DND-41 (cell line): ENCODE measurements around the gene GABRG3.

Experiments used
- EZH2 ChIP-seq: IDR thresholded peaks from 3 replicates; pipeline ENCODE4 v1.6.1; 2012; ENCODE audit warnings: borderline replicate concordance, low read depth, mild to moderate bottlenecking, moderate library complexity, low read length, inconsistent platforms; ENCODE audit not compliant: severe bottlenecking
- TF ChIP-seq, protein P1 (sequence below): IDR thresholded peaks from 2 replicates; pipeline ENCODE4 v1.5.1; 2012; ENCODE audit warnings: borderline replicate concordance, low read length, moderate library complexity, mild to moderate bottlenecking; ENCODE audit not compliant: poor library complexity, severe bottlenecking; ENCODE audit errors: extremely low read depth

DNA sequence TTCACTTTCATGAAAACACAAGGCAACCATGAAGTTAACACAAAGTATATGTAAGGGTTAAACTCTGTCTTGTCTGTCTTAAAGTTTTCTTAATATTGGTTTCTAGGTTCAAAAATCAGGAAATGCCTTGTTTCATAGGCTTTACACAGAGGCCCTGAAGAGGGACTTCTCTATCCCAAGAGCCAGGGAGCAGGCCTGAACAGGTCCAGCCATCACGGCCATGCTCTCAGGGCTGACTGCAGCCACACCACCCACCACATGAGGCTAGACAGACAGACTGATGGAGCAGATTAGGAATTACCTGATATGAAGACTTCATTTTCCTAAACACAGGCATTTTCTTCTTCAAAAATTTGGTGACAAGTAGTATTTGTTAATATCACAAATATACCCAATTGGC lies 502.9 kb downstream of the GABRG3 start:
- TF ChIP-seq, protein P1, sequence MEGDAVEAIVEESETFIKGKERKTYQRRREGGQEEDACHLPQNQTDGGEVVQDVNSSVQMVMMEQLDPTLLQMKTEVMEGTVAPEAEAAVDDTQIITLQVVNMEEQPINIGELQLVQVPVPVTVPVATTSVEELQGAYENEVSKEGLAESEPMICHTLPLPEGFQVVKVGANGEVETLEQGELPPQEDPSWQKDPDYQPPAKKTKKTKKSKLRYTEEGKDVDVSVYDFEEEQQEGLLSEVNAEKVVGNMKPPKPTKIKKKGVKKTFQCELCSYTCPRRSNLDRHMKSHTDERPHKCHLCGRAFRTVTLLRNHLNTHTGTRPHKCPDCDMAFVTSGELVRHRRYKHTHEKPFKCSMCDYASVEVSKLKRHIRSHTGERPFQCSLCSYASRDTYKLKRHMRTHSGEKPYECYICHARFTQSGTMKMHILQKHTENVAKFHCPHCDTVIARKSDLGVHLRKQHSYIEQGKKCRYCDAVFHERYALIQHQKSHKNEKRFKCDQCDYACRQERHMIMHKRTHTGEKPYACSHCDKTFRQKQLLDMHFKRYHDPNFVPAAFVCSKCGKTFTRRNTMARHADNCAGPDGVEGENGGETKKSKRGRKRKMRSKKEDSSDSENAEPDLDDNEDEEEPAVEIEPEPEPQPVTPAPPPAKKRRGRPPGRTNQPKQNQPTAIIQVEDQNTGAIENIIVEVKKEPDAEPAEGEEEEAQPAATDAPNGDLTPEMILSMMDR, result no peak
- TF ChIP-seq EZH2, result no peak
